ENCODE results near the gene SSPN.

SSPN gene

GRCh38 chr12:26188127-26188526 lies 7.2 kb upstream of the SSPN start:
- DNase-seq: no peak

GRCh38 chr12:26188641-26189040 lies 6.7 kb upstream of the SSPN start:
- no peak for DNase-seq

- no peak for DNase-seq
Observed at GRCh38 chr12:26192142-26192541, 3.2 kb upstream of the SSPN start.

- no peak for DNase-seq
Observed at GRCh38 chr12:26193539-26193938, 1.8 kb upstream of the SSPN start.

- DNase-seq: no peak
Observed at GRCh38 chr12:26195641-26196420, 458 bp downstream of the SSPN start.

GRCh38 chr12:26196421-26196716 lies 996 bp downstream of the SSPN start:
- DNase-seq: no peak

- DNase-seq: no peak
Observed at GRCh38 chr12:26197832-26198231, 2.5 kb downstream of the SSPN start.

GRCh38 chr12:26198742-26199141 lies 3.4 kb downstream of the SSPN start:
- DNase-seq: no peak

GRCh38 chr12:26203167-26203780 lies 7.9 kb downstream of the SSPN start:
- no peak for DNase-seq

- no peak for DNase-seq
Observed at GRCh38 chr12:26204612-26205289, 9.4 kb downstream of the SSPN start.

GRCh38 chr12:26205298-26205697 lies 9.9 kb downstream of the SSPN start:
- no peak for DNase-seq

- no peak for DNase-seq
Observed at GRCh38 chr12:26205941-26206340, 10.6 kb downstream of the SSPN start.

GRCh38 chr12:26211331-26211730 lies 16.0 kb downstream of the SSPN start:
- no peak for DNase-seq

- no peak for DNase-seq
Observed at GRCh38 chr12:26212396-26212795, 17.0 kb downstream of the SSPN start.

GRCh38 chr12:26212988-26213387 lies 17.6 kb downstream of the SSPN start:
- DNase-seq: no peak

GRCh38 chr12:26214121-26214520 lies 18.7 kb downstream of the SSPN start:
- DNase-seq: no peak

GRCh38 chr12:26219736-26220135 lies 24.4 kb downstream of the SSPN start:
- no peak for DNase-seq

- no peak for DNase-seq
Observed at GRCh38 chr12:26224657-26225056, 29.3 kb downstream of the SSPN start.

- DNase-seq: no peak
Observed at GRCh38 chr12:26226122-26226521, 30.7 kb downstream of the SSPN start.

- no peak for DNase-seq
Observed at GRCh38 chr12:26226629-26227360, 31.4 kb downstream of the SSPN start.

GRCh38 chr12:26227361-26227745 lies 32.0 kb downstream of the SSPN start:
- DNase-seq: no peak

GRCh38 chr12:26229910-26230309 lies 34.5 kb downstream of the SSPN start:
- DNase-seq: no peak

GRCh38 chr12:26231470-26231869 lies 36.1 kb downstream of the SSPN start:
- DNase-seq: no peak

- no peak for DNase-seq
Observed at GRCh38 chr12:26231921-26232320, 36.5 kb downstream of the SSPN start.

Data from CD4-positive, alpha-beta T cell treated with Interleukin-17A for 4 hours (primary cell).